ENCODE measurements around the gene BTAF1.

The BTAF1 gene

DNA sequence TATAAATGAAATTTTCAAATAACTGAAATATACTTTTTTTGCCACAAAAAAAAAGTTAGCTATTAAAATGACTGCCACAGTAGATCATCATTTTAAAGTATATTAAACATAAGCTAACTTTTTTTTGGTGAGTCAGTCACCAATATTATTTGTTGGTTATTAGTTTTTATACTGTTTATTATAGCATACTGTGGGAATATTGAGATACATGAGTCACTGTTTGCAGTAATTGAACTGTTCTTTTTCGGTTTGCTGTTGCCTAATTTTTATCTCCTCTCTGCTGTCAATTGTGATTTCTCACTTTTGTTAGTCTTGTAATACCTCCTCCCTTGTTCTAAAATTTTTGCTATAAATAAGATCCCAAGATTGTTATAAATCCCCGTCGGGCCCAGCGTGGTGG, 45.7 kb downstream of the BTAF1 start:
- H3K4me1 ChIP-seq: no peaks in the 10 kb centered on the region
- no peak overlapping the region for H3K4me3 ChIP-seq (ENCODE audit: low read depth, low read length)
- peaks cover 28% of the 10 kb centered on the region for H3K36me3 ChIP-seq
- H3K9me3 ChIP-seq: no peaks in the 10 kb centered on the region
- TF ChIP-seq, protein P1, sequence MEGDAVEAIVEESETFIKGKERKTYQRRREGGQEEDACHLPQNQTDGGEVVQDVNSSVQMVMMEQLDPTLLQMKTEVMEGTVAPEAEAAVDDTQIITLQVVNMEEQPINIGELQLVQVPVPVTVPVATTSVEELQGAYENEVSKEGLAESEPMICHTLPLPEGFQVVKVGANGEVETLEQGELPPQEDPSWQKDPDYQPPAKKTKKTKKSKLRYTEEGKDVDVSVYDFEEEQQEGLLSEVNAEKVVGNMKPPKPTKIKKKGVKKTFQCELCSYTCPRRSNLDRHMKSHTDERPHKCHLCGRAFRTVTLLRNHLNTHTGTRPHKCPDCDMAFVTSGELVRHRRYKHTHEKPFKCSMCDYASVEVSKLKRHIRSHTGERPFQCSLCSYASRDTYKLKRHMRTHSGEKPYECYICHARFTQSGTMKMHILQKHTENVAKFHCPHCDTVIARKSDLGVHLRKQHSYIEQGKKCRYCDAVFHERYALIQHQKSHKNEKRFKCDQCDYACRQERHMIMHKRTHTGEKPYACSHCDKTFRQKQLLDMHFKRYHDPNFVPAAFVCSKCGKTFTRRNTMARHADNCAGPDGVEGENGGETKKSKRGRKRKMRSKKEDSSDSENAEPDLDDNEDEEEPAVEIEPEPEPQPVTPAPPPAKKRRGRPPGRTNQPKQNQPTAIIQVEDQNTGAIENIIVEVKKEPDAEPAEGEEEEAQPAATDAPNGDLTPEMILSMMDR (IDR thresholded peaks at IDR 0.05; ENCODE audit: low read depth, low read length): no peak
- no peak for DNase-seq
- no peaks in the 10 kb centered on the region for H3K27me3 ChIP-seq

DNA sequence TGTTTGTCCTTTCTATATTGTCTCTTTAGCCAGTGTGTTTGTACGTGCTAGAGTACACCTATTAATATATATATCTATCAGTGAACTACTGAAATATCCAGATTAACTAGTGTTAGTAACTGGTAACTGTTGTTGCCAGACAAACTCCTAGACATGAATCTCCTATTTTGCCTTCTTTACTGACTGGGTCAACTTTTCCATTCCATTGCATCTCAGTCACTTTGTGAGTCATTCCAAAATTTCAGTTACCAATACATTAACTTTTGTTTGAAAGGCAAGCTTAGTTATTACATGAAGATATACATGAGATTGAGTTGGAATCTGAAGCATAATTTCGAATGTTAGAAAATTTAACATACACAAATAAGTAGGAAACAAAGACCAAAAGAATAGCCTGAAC, 51.4 kb downstream of the BTAF1 start:
- H3K9me3 ChIP-seq: no peaks in the 10 kb centered on the region
- no peak for DNase-seq
- TF ChIP-seq, protein P1 (IDR thresholded peaks at IDR 0.05; ENCODE audit: low read depth, low read length): no peak
- H3K36me3 ChIP-seq: peaks cover 10% of the 10 kb centered on the region
- H3K4me3 ChIP-seq (ENCODE audit: low read depth, low read length): no peak overlapping the region
- H3K27me3 ChIP-seq: no peaks in the 10 kb centered on the region
- H3K4me1 ChIP-seq: no peaks in the 10 kb centered on the region

DNA sequence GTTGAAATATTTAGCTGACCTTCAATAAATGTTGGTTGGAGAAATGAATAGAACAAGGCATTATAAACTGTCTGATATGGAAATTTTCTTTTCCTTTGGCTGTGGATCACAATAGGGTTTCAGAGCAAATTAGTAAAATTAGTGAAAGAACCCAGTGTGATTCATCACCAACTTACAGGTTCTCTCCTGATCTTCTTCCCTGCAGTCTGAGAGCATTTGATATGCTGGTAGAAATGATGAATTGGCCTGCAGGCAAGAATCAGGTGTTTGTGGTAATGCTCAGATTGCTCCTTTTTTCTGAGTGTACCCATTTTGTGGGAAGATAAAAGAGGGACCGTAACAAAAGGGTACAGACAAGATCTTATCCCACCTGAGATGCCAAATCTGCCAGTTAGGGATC, 51.9 kb downstream of the BTAF1 start:
- no peak for DNase-seq
- TF ChIP-seq, protein P1 (IDR thresholded peaks at IDR 0.05; ENCODE audit: low read depth, low read length): no peak
- Histone ChIP-seq H3K27me3 (no peaks in the 10 kb centered on the region), H3K36me3 (peaks cover 10% of the 10 kb centered on the region), H3K4me3 (ENCODE audit: low read depth, low read length) (no peak overlapping the region), H3K4me1 (no peaks in the 10 kb centered on the region), H3K9me3 (no peaks in the 10 kb centered on the region)

DNA sequence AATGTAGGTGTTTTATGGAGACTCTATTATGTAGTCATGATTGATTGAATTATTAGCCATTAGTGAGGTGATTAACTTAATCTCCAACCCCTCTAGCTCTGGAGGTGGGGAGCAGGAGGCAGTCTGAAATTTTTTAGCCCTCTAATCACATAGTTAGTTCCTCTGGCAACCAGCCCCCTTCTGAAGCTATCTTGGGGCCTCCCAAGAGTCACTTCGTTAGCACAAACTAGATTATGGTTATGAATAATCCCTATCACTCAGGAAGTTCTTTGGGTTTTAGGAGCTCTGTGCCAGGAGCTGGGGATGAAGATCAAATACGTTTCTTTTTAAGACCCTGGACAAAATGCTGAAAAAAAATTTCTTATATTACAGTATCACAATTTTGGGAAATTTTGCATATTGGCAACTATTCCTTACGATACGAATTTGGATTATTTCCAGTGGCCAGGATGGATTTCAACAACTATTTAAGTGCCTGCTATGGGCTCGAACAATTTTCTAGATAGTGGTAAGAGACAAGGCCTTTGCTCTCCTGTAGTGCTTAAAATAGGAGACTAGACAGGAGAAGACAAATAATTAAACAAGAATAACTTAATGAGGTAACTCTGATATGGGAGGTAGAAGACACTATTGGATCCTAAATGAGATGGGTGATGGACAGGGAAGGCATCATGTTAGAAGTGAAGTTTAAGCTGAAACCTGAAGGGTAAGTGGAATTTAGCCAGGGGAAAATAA, 52.9 kb downstream of the BTAF1 start:
- TF ChIP-seq, protein P1 (IDR thresholded peaks at IDR 0.05; ENCODE audit: low read depth, low read length): no peak
- Histone ChIP-seq H3K9me3 (no peaks in the 10 kb centered on the region), H3K36me3 (peaks cover 10% of the 10 kb centered on the region), H3K4me1 (no peaks in the 10 kb centered on the region), H3K27me3 (no peaks in the 10 kb centered on the region), H3K4me3 (ENCODE audit: low read depth, low read length) (no peak overlapping the region)
- no peak for DNase-seq

DNA sequence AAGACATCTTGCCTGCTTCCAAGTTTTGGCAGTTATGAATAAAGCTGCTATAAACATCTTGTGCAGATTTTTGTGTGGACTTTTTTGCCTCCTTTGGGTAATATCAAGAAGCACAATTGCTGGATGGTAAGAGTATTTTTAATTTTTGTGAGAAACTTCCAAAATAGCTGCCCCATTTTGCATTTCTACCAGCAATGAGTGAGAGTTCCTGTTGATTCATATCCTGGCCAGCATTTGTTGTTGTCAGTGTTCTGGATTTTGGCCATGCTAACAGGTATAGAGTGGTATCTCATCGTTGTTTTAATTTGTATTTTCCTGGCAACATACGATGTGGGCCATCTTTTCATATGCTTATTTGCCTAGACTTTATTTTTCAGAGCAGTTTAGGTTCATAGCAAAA, 53.9 kb downstream of the BTAF1 start:
- TF ChIP-seq, protein P1 (IDR thresholded peaks at IDR 0.05; ENCODE audit: low read depth, low read length): no peak

DNA sequence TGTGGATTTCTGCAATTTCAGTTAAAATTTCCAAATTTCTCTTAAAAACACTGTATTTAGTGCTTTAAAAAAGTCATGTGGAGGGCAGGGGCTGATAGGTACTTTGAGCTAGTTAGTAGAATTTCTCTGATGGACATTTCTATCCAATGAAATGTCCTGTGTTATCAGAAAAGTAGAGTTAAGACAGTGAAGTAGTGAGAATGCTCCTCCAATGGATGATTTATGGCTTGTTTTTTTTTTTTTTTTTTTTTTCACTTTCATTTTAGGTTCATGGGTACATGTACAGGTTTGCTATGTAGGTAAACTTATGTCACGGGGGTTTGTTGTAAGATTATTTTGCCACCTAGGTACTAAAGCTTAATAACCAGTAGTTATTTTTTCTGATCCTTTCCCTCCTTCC, 55.0 kb downstream of the BTAF1 start:
- Histone ChIP-seq H3K27me3 (no peaks in the 10 kb centered on the region), H3K4me1 (no peaks in the 10 kb centered on the region), H3K36me3 (peaks cover 20% of the 10 kb centered on the region), H3K4me3 (ENCODE audit: low read depth, low read length) (no peak overlapping the region), H3K9me3 (no peaks in the 10 kb centered on the region)
- TF ChIP-seq, protein P1 (IDR thresholded peaks at IDR 0.05; ENCODE audit: low read depth, low read length): no peak
- DNase-seq: no peak

More for the DNA sequence above, 53.9 kb downstream of the BTAF1 start:
- DNase-seq: no peak
- no peaks in the 10 kb centered on the region for H3K9me3 ChIP-seq
- no peaks in the 10 kb centered on the region for H3K4me1 ChIP-seq
- H3K36me3 ChIP-seq: peaks cover 16% of the 10 kb centered on the region
- H3K27me3 ChIP-seq: no peaks in the 10 kb centered on the region
- H3K4me3 ChIP-seq (ENCODE audit: low read depth, low read length): no peak overlapping the region
